ENCODE data around the gene ME3. TPM values are rescaled to one million over a fixed set of nuclear protein-coding genes. Genes with fewer than 3 reads are reported as not detected.

The ME3 gene
- total RNA-seq, 4 donors from 2014 or later, result 1.9 to 18.3 (median 5.6) TPM

DNA sequence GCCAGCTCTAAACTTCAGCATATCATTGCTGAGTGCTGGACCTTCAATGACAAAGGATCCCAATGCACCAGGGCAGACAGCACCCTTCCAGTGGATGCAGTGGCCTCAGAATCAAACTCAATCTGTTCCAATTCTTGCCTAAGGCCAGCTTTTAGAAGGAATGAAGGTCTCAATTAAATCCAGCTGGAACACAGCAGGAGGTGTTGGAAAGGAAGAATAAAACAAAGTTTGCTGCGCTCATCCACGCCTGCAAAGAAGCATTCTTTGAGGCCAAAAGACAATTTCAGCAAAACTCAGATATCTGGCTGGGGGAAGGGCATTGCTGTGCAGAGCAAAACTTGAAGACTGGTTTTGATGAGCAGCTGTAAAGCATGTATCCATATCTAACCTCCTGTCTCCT, 177.1 kb downstream of the ME3 start:
- Histone ChIP-seq H3K36me3 (peaks cover 0 to 7% (median 0%) of the 10 kb centered on the region in 3 donors), H3K4me1 (no peaks in the 10 kb centered on the region), H3K4me3 (no peak overlapping the region), H3K9me3 (no peaks in the 10 kb centered on the region), H3K27ac (no peak overlapping the region), H3K27me3 (no peaks in the 10 kb centered on the region)
- 76 to 79% methylated on average over 2 of the region's 2 CpGs for WGBS, 2 donors
- intact Hi-C loops (cut with DNase I), result no loop called here
- no peak for TF ChIP-seq POLR2A (IDR thresholded peaks at IDR 0.05)
- TF ChIP-seq, protein P1, sequence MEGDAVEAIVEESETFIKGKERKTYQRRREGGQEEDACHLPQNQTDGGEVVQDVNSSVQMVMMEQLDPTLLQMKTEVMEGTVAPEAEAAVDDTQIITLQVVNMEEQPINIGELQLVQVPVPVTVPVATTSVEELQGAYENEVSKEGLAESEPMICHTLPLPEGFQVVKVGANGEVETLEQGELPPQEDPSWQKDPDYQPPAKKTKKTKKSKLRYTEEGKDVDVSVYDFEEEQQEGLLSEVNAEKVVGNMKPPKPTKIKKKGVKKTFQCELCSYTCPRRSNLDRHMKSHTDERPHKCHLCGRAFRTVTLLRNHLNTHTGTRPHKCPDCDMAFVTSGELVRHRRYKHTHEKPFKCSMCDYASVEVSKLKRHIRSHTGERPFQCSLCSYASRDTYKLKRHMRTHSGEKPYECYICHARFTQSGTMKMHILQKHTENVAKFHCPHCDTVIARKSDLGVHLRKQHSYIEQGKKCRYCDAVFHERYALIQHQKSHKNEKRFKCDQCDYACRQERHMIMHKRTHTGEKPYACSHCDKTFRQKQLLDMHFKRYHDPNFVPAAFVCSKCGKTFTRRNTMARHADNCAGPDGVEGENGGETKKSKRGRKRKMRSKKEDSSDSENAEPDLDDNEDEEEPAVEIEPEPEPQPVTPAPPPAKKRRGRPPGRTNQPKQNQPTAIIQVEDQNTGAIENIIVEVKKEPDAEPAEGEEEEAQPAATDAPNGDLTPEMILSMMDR (IDR thresholded peaks at IDR 0.05), result no peak
- no peak for DNase-seq

GRCh38 chr11:86492370-86493010, 179.9 kb downstream of the ME3 start:
- Histone ChIP-seq H3K27ac (no peak overlapping the region), H3K27me3 (no peaks in the 10 kb centered on the region), H3K4me1 (no peaks in the 10 kb centered on the region), H3K36me3 (peaks cover 0 to 1% (median 0%) of the 10 kb centered on the region in 3 donors), H3K4me3 (no peak overlapping the region), H3K9me3 (no peaks in the 10 kb centered on the region)
- DNase-seq, result no peak
- no peak for TF ChIP-seq POLR2A (IDR thresholded peaks at IDR 0.05)
- TF ChIP-seq, protein P1 (IDR thresholded peaks at IDR 0.05), result no peak
- intact Hi-C loops (cut with DNase I), result no loop called here
- 72 to 90% methylated on average over 4 of the region's 4 CpGs for WGBS, 2 donors

GRCh38 chr11:86491027-86491426, 181.4 kb downstream of the ME3 start:
- Histone ChIP-seq H3K4me1 (no peaks in the 10 kb centered on the region), H3K4me3 (no peak overlapping the region), H3K27ac (no peak overlapping the region), H3K27me3 (no peaks in the 10 kb centered on the region), H3K9me3 (no peaks in the 10 kb centered on the region), H3K36me3 (no peaks in the 10 kb centered on the region)
- WGBS, 2 donors, result 84 to 88% methylated on average over 3 of the region's 4 CpGs
- TF ChIP-seq, protein P1 (IDR thresholded peaks at IDR 0.05), result no peak
- TF ChIP-seq POLR2A (IDR thresholded peaks at IDR 0.05), result no peak
- DNase-seq, result no peak
- intact Hi-C loops (cut with DNase I), result no loop called here

DNA sequence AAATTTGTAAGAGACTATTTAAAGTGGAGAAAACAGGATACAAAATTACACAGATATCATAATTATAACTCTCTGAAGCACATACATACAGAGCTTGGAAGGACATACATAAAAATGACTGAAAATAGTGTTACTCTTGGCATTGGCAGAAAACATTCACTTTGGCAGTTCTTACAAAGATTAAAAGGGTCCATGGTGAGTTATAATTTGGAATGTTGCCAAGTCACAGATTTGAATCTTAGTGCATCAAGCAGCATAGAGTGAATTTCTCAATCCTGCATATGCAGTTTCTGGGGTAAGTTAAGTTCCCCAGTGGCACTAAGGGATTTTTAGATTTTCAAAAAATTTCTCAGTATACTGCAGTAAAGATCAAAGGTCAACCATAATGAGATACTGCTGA, 181.8 kb downstream of the ME3 start:
- Histone ChIP-seq H3K9me3 (no peaks in the 10 kb centered on the region), H3K27me3 (no peaks in the 10 kb centered on the region), H3K27ac (no peak overlapping the region), H3K4me1 (no peaks in the 10 kb centered on the region), H3K4me3 (no peak overlapping the region), H3K36me3 (no peaks in the 10 kb centered on the region)
- intact Hi-C loops (cut with DNase I), result no loop called here
- no peak for DNase-seq
- TF ChIP-seq, protein P1 (IDR thresholded peaks at IDR 0.05), result no peak
- TF ChIP-seq POLR2A (IDR thresholded peaks at IDR 0.05), result no peak

GRCh38 chr11:86489442-86489841, 183.0 kb downstream of the ME3 start:
- peaks cover 0 to 9% (median 0%) of the 10 kb centered on the region in 3 donors for H3K4me1 ChIP-seq
- no peak overlapping the region for H3K4me3 ChIP-seq
- no peaks in the 10 kb centered on the region for H3K27me3 ChIP-seq
- H3K36me3 ChIP-seq, result no peaks in the 10 kb centered on the region
- 90 to 100% methylated on average over 2 of the region's 3 CpGs for WGBS, 2 donors
- no peak overlapping the region for H3K27ac ChIP-seq
- intact Hi-C loops (cut with DNase I), result no loop called here
- DNase-seq, result no peak
- no peak for TF ChIP-seq POLR2A (IDR thresholded peaks at IDR 0.05)
- TF ChIP-seq, protein P1 (IDR thresholded peaks at IDR 0.05), result no peak
- no peaks in the 10 kb centered on the region for H3K9me3 ChIP-seq
